Astrocyte (in vitro differentiated cells and primary cell): Measurements from ENCODE around the gene SLCO3A1. TPM values are rescaled to one million over a fixed set of nuclear protein-coding genes. Genes with fewer than 3 reads are reported as not detected.

Experiments used
- DNase-seq: peaks from one replicate; pipeline ENCODE4 v3.0.0-alpha.2; 2010; ENCODE audit warnings: low read depth
- FAIRE-seq: peaks from 2 replicates; lab custom pipeline; 2011; peaks lifted over from hg19 to GRCh38; lab: Jason Lieb, UNC
- H2AFZ ChIP-seq: 2 replicates; pipeline ENCODE4 v1.6.0; 2012; ENCODE audit warnings: low read depth, low read length, inconsistent platforms
- H3K27ac ChIP-seq: 2 replicates; pipeline ENCODE4 v1.5.1; 2011; ENCODE audit warnings: low read depth, low read length, inconsistent platforms
- H3K27me3 ChIP-seq: 2 replicates; pipeline ENCODE4 v1.6.0; 2011; ENCODE audit warnings: low read length, inconsistent platforms; ENCODE audit not compliant: insufficient read depth
- H3K36me3 ChIP-seq: 2 replicates; pipeline ENCODE4 v1.5.1; 2011; ENCODE audit warnings: low read length, inconsistent platforms; ENCODE audit not compliant: insufficient read depth
- H3K4me1 ChIP-seq: 2 replicates; pipeline ENCODE4 v1.5.1; 2011; ENCODE audit warnings: low read length, inconsistent platforms; ENCODE audit not compliant: insufficient read depth
- H3K4me2 ChIP-seq: 2 replicates; pipeline ENCODE4 v1.6.0; 2012; ENCODE audit warnings: low read length, inconsistent platforms
- H3K4me3 ChIP-seq: 2 replicates; pipeline ENCODE4 v1.5.1; 2011; ENCODE audit warnings: low read depth, mild to moderate bottlenecking, low read length, inconsistent platforms; ENCODE audit not compliant: insufficient read depth
- H3K79me2 ChIP-seq: 2 replicates; pipeline ENCODE4 v1.6.0; 2012; ENCODE audit warnings: mild to moderate bottlenecking, low read length, inconsistent platforms; ENCODE audit not compliant: insufficient read depth
- H3K9ac ChIP-seq: 2 replicates; pipeline ENCODE4 v1.6.0; 2012; ENCODE audit warnings: mild to moderate bottlenecking, low read length, inconsistent platforms
- H3K9me3 ChIP-seq: 2 replicates; pipeline ENCODE4 v1.5.1; 2012; ENCODE audit warnings: low read depth, mild to moderate bottlenecking, low read length, inconsistent platforms; ENCODE audit not compliant: insufficient read depth
- H4K20me1 ChIP-seq: 2 replicates; pipeline ENCODE4 v1.6.0; 2012; ENCODE audit warnings: low read length, inconsistent platforms; ENCODE audit not compliant: insufficient read depth
- H3K27ac Mint-ChIP-seq: one replicate; pipeline ENCODE4 v1.8.0; 2021; ENCODE audit warnings: mild to moderate bottlenecking, mixed read lengths; ENCODE audit not compliant: unreplicated experiment
- H3K27me3 Mint-ChIP-seq: one replicate; pipeline ENCODE4 v1.8.0; 2021; ENCODE audit warnings: low read depth, mixed read lengths; ENCODE audit not compliant: unreplicated experiment
- H3K36me3 Mint-ChIP-seq: one replicate; pipeline ENCODE4 v1.8.0; 2021; ENCODE audit warnings: low read depth, mixed read lengths; ENCODE audit not compliant: unreplicated experiment
- H3K4me1 Mint-ChIP-seq: one replicate; pipeline ENCODE4 v1.8.0; 2021; ENCODE audit warnings: low read depth, mixed read lengths; ENCODE audit not compliant: unreplicated experiment
- H3K4me3 Mint-ChIP-seq: one replicate; pipeline ENCODE4 v1.8.0; 2021; ENCODE audit warnings: mild to moderate bottlenecking, moderate library complexity, mixed read lengths; ENCODE audit not compliant: unreplicated experiment
- H3K9me3 Mint-ChIP-seq: one replicate; pipeline ENCODE4 v1.8.0; 2021; ENCODE audit warnings: mild to moderate bottlenecking, mixed read lengths; ENCODE audit not compliant: unreplicated experiment
- CTCF ChIP-seq: IDR thresholded peaks from 2 replicates; pipeline ENCODE4 v1.5.1; 2011; ENCODE audit warnings: low read depth, mild to moderate bottlenecking, inconsistent platforms, low read length, moderate library complexity; ENCODE audit not compliant: insufficient read depth
- EZH2 ChIP-seq: IDR thresholded peaks from 2 replicates; pipeline ENCODE4 v1.6.1; 2012; ENCODE audit warnings: mild to moderate bottlenecking, low read length, inconsistent platforms; ENCODE audit not compliant: insufficient read depth
- total RNA-seq: library from RNA; stranded (reverse); gene quantifications from 2 replicates; pipeline ENCODE4 v1.2.1, GENCODE V29; 2021

SLCO3A1 gene
- total RNA-seq, 1 donor from 2014 or later: 9.4 TPM

- Histone ChIP-seq H2AFZ (no peak overlapping the region), H3K4me1 (no peaks in the 10 kb centered on the region), H3K4me3 (no peak overlapping the region), H3K9me3 (no peaks in the 10 kb centered on the region), H3K4me2 (no peak overlapping the region), H3K36me3 (no peaks in the 10 kb centered on the region), H3K9ac (no peak overlapping the region), H3K27me3 (no peaks in the 10 kb centered on the region), H3K27ac (no peak overlapping the region), H3K79me2 (no peaks in the 10 kb centered on the region), H4K20me1 (peaks cover 8% of the 10 kb centered on the region)
- no peaks in the 10 kb centered on the region for H3K27me3 Mint-ChIP-seq
- H3K4me3 Mint-ChIP-seq: no peak overlapping the region
- H3K4me1 Mint-ChIP-seq: peaks cover 5% of the 10 kb centered on the region
- no peak for FAIRE-seq
- H3K36me3 Mint-ChIP-seq: no peaks in the 10 kb centered on the region
- TF ChIP-seq CTCF: no peak
- DNase-seq: no peak
- peaks cover 5% of the 10 kb centered on the region for H3K9me3 Mint-ChIP-seq
- H3K27ac Mint-ChIP-seq: no peak overlapping the region
Measured at GRCh38 chr15:92044203-92044909, 190.8 kb downstream of the SLCO3A1 start.

- H3K4me1 ChIP-seq: no peaks in the 10 kb centered on the region
- no peak overlapping the region for H3K4me3 ChIP-seq
- no peaks in the 10 kb centered on the region for H3K36me3 ChIP-seq
- H3K9me3 Mint-ChIP-seq: no peaks in the 10 kb centered on the region
- no peak overlapping the region for H3K9ac ChIP-seq
- no peaks in the 10 kb centered on the region for H3K79me2 ChIP-seq
- no peak overlapping the region for H3K4me3 Mint-ChIP-seq
- H3K4me1 Mint-ChIP-seq: peaks cover 5% of the 10 kb centered on the region
- H3K27ac Mint-ChIP-seq: no peak overlapping the region
- FAIRE-seq: no peak
- no peaks in the 10 kb centered on the region for H3K27me3 Mint-ChIP-seq
- no peaks in the 10 kb centered on the region for H3K9me3 ChIP-seq
- no peaks in the 10 kb centered on the region for H3K27me3 ChIP-seq
- no peak overlapping the region for H3K27ac ChIP-seq
- TF ChIP-seq EZH2: no peak
- TF ChIP-seq CTCF: no peak
- no peaks in the 10 kb centered on the region for H3K36me3 Mint-ChIP-seq
- DNase-seq: no peak
- no peak overlapping the region for H2AFZ ChIP-seq
- no peak overlapping the region for H3K4me2 ChIP-seq
- peaks cover 8% of the 10 kb centered on the region for H4K20me1 ChIP-seq
Measured at GRCh38 chr15:92047900-92048299, 194.4 kb downstream of the SLCO3A1 start.

- no peak for TF ChIP-seq EZH2
- TF ChIP-seq CTCF: no peak
- Histone ChIP-seq H3K27ac (no peak overlapping the region), H3K9me3 (no peaks in the 10 kb centered on the region), H3K4me3 (no peak overlapping the region), H3K36me3 (no peaks in the 10 kb centered on the region), H3K79me2 (no peaks in the 10 kb centered on the region), H4K20me1 (peaks cover 8% of the 10 kb centered on the region), H3K4me2 (no peak overlapping the region), H2AFZ (no peak overlapping the region), H3K27me3 (no peaks in the 10 kb centered on the region), H3K9ac (no peak overlapping the region), H3K4me1 (no peaks in the 10 kb centered on the region)
- Mint-ChIP-seq H3K4me3 (no peak overlapping the region), H3K4me1 (peaks cover 5% of the 10 kb centered on the region), H3K27me3 (no peaks in the 10 kb centered on the region), H3K27ac (no peak overlapping the region), H3K36me3 (no peaks in the 10 kb centered on the region), H3K9me3 (no peaks in the 10 kb centered on the region)
- FAIRE-seq (no peak), DNase-seq (no peak)
Measured at GRCh38 chr15:92048739-92049138, 195.2 kb downstream of the SLCO3A1 start.
